GM18526 (cell line): ENCODE results near the gene AKTIP.

Experiments
- POLR2A ChIP-seq: IDR thresholded peaks from 3 replicates; pipeline ENCODE4 v1.6.1; 2011; ENCODE audit not compliant: insufficient read length; ENCODE audit errors: extremely low read depth

AKTIP gene

DNA sequence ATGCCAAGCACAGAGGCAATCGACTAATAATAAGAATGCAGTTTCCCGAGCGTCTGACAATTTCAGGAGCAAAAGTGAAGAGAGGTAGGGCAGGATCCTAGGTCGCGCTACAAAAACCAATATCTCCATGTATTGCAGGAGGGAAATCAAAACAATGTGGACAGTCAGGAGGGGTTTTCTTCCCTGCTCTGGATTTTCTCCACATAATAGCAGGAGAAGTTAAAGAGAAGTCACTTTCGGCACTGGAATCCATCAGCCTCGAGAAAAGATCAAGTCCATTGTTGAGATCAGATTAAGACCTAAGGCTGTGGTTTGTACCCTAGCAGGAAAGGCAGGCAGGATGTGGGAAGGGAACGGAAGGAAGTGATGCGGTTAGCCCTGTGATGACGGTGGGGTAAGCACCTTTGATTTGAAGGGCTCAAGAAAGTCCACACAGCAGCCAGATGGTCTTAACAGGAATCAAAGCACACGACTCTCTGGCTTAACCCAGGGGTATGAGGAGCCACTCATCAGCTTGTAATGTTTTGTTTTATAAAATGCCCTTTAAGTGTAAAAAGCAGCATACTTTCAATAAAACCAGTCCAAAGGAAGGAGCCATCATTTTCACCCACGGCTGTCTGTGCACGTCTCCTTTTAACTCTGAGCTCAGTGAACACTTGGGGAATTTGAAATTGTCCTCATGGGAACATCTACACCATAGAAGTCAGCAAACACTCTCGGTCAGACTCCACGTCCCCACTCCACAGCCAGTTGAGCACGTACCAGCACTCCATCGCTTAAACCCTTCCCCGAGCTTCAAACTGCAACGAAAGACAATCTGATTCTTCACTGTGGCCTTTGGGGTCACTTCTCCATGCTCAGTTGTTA lies 15.8 kb upstream of the AKTIP start:
- TF ChIP-seq POLR2A, result no peak

DNA sequence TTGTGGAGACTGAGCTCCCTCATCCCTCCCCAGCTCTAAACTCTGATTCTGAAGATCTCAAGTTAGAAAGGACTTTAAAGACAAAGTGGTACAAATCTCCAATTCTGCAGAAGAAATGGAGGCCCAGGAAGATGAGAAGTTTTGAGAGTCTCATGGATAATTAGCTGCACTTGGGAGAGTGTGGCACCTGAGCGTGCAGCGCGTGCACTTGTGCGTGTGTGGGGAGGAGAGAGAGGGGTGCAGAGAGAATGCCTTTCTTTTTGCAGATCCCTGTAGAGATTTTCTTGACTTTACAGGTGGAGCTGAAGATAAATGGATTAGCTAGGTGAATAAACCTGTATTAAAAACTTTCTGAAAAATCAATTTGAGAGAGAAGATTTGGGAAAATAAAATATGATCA lies 14.8 kb upstream of the AKTIP start:
- no peak for TF ChIP-seq POLR2A

DNA sequence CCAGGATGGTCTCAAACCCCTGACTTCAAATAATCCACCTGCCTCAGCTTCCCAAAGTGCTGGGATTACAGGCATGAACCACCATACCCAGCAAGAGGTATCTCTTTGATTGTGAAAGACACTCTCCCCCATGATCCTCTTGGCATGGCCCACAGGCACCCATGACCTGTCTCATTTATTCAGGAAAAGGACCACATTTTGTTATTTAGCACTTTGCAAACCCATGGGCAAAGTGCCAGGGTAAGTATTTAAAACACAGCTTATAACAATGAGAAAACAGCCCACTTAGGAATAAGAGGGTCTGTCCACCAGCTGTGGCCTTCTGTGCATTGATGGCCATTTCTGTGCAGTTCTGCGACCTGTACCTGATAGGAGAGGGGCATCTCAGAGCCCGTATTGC lies 12.8 kb upstream of the AKTIP start:
- TF ChIP-seq POLR2A, result no peak

DNA sequence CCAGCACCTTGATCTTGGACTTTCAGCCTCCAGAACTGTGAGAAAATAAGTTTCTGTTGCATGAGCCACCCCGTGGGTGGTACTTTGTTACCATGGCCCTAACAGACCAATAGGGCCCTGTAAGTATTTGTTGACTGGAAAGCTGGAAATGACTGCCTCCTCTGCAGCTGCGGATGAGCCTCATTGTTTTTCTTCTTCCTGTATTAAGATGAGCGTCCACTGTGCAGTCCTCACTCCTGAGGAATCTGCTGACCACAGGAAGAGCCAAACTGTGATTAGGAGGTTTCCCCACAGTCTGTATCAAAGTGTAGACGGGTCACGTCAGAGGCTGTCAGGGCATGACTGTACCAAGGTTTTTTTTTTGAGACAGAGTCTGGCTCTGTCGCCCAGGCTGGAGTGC lies 12.2 kb upstream of the AKTIP start:
- no peak for TF ChIP-seq POLR2A

DNA sequence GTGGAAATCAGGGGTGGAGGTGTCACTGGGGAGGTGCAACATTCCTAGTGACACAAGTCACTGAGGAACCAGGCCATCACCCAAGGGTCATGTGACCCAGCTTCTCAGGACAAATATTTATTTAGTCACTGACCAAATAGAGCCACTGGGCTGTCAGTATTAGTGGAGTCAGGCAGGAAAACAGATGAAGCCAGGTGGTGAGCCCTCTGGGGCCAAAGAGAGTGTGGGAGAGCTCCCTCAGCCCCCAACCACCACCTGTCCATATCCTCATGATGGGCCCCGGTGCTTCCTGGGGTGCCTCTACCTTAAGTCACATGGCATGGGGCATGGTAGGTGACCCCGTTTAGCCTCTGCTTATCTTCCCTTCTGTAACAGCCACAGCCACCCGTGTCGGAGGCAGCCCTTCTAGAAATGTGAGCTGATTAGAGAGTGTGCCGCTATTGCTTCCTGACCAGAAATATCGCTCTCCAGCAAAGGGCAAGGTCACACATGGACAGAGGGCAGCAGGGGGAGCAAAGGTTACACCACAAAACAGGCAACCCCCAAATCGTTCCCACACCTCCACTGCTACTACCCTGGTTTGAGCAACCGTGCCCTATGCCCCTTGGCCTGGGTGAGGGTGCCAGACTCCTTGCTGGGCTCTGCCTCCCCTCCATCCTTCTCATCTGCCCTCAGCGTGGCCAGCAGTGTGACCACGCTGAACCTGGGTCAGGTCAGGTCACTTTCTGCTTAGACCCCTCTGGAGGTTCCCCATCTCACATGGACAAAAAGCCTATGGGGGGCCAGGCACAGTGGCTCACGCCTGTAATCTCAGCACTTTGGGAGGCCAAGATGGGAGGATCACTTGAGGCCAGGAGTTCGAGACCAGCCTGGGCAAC lies 8.6 kb upstream of the AKTIP start:
- TF ChIP-seq POLR2A, result no peak

DNA sequence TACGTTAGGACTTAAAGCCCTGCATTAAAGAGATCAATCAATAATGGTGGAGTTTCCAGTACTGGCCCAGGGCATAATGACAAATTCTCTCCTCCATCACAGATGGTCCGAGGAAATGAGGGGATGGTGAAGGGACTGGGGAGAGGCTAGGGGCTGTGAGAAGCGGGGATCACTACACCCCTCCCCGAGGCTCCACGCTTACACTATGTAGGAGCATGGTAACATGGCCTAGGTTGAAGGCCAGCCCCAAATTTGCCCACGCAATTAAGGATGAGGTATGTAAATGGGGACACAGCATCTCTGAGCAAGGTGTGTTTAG lies 8.0 kb upstream of the AKTIP start:
- TF ChIP-seq POLR2A, result no peak

DNA sequence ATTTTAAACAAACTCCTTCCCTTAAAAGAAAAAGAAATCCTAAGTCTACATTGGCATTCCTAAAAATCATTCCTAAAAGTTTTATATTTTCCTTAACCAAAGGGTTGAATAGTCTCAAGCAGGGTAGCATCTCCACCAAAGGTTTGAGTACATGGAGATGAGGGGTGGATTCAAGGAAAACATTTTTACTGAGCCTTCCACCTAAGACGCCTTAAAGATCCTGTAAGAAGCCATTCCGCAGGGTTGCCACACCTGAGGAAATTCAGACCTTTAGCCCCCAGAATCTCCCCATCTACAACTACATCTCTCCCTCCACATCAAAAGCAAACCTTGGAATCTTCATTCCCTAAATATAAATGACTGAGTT lies 7.7 kb upstream of the AKTIP start:
- no peak for TF ChIP-seq POLR2A

DNA sequence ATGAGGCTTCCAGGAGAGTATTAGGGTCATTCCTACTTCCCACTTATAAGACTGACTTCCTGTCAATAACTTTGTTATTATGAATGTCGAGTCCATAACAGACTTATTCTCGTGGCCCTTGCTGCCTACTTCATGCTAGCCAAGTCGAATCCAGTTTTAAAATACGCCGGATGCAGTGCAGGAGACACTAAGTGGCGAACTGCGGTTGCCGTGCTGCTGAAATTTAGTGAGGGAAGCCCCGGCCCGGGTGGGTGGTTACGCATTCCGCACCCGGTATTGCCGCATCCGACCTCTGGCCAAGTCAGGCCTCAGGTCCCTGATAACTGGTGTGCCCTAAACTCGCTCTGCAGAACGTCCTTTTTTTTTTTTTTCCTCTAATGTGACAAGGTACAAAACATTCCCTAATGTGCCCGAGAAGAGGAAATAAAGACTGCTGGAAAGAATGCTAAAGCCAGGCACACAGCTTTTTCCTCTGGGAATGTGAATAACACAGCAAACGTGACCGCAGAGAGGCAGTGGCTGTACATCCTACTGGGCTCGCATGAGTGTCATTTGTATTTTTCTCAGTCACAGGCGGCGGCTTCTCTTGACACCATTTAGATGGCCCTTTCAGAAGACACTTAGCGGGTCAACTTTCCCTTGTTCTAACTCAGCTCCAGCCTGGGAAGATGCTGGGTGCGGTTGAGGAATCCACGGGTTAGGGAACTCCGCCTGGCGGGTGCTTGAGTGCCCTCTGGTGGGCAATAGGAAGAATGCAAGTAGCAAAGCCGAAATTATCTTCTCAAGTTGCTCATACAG lies 7.1 kb upstream of the AKTIP start:
- TF ChIP-seq POLR2A, result no peak

DNA sequence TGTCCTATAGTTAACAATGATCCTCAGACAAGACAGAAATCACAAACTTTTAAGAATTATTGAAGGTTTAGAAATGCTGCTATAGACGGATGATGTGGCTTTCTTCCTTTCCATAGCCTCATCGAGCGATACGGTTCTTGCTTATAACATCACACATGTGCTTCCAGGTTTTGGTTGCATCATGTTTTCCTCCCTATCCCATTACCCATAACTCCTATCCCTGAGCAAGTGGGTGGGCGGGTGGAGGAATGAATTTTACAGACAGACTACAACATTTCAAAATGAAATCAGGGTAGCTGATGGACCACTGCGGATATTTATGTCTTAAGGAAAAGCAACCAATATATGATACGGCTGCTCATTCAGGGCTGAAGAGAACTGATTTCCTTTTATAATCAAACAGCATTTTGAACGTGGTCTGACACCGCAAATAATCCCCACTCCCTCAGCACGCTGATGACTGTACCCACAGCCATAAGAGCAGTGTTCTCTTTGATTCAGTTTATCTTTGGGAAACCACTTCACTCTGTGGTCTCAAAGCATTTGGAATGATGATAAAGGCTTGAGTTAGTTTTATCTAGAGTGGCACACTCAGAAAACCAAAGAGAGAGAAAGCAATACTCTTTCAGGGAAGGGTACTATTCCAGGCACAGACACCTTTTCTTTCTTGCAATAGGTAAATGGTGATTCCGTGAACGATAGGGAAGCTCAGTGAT lies 4.6 kb upstream of the AKTIP start:
- TF ChIP-seq POLR2A, result no peak

DNA sequence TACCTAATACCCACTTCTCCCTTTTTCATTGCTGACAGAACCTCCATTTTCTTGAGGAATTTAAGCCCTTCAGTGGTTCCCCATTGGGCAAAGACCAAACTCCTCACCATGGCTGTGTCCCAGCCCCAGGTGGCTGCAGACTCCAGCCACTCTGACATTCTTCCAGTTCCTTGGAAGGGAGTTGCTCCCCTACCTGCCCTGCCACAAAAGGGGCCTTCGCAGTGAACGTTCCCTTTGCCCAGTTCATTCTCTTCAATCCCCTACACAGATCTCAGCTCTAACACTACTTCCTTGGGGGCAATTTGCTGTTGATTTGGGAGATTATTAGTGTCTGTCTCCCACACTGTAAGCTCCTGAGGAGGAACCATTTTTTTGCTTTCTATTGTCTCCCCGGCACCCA lies 3.2 kb upstream of the AKTIP start:
- no peak for TF ChIP-seq POLR2A

DNA sequence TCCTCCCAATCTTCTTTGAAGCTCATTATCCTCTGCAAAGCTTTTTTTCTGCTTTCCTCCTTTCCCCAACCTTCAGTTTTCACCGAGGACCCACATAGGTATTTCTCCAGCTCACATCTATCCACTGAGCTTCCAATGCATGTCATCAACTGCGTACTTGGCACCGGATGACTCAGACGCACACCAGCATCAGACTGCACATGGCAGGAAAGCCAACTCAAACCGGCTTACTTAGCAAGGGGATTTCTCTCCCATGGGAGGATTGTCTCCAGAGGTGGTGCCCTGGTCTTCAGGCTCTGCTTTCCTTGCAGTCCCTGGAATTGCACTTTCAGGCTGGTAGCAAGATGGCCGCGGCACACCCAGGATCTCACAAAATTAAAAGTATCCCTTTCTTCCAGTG lies 1.7 kb upstream of the AKTIP start:
- no peak for TF ChIP-seq POLR2A

DNA sequence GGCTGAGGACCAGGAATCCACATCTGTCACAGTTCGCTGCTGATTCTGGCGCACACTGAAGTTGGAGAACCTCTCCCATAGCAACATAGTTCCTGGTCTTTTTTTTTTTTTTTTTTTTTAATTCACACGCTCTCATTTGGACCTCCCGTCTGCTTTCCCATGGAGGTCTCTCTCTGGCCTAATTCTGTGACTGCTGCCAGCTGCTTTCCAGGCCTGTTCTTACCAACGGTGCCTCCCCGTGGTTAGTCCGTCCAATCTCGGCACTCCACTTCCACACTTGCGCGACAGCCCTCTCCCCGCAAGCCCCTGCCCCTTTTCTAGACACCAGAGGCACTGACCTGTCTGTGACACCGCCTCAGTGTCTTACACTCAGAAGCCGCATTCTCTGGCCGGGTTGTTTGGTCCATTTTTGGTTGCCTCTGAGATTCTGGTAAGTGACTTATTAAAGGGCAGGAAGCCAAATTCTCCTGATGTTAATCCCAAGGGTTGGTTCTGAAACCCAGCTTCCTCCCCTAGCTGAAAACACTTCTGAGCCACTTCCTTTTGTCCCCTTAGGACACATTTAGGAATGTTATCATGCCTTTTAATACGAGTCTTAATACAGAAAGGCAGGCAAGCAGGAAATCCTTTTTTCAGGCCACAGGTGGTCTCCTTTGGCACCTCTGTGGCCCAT lies 1.1 kb upstream of the AKTIP start:
- TF ChIP-seq POLR2A, result no peak

DNA sequence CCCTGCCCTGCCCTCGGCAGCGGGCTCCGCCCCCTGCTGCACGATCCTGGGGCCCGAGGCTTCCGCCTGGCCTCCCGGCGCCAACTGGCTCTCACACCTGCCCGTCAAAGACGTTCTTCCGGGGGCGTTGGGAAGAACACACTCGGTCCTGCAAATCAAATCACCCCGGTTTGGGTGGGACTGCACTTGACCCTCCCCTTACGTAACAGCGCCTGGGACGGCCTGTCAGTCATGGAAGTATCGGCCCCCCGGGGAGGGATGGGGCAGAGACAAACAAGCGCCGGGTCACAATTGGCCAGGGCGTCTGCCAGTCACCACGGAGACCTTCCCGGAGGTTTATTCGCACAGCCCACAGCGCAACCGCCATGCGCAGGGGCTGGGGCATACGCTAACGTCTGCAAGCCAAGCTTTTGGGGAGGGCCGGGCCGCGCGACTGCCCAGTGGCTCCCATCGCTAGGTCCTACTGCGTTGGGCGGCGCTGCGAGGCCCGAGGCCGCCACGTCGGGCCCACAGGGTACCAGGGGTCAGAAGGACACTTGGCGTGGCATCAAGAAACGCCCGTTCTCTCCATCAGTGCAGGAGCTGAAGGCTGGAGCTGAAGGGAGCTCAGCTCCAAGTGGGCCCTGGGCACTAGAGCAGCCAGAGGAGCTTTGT lies 388 bp upstream of the AKTIP start:
- TF ChIP-seq POLR2A, result peak; percentile 84
